GM12892 (cell line): ENCODE measurements around the gene MICAL3.

Experiments used
- DNase-seq: peaks from one replicate; pipeline ENCODE4 v3.0.0; 2011; ENCODE audit not compliant: insufficient read length
- FAIRE-seq: peaks from 2 replicates; lab custom pipeline; 2011; peaks lifted over from hg19 to GRCh38; lab: Jason Lieb, UNC
- POLR2A ChIP-seq: IDR thresholded peaks from 2 replicates; pipeline ENCODE4 v1.6.1; 2011; ENCODE audit warnings: low read depth, low read length, control low read depth
- POLR2AphosphoS5 ChIP-seq: IDR thresholded peaks from 2 replicates; pipeline ENCODE4 v1.6.1; 2011; ENCODE audit warnings: low read depth, low read length, control low read depth
- TAF1 ChIP-seq: IDR thresholded peaks from 2 replicates; pipeline ENCODE4 v1.6.1; 2011; ENCODE audit warnings: low read depth, mild to moderate bottlenecking, control low read depth, low read length, borderline replicate concordance

MICAL3 gene

DNA sequence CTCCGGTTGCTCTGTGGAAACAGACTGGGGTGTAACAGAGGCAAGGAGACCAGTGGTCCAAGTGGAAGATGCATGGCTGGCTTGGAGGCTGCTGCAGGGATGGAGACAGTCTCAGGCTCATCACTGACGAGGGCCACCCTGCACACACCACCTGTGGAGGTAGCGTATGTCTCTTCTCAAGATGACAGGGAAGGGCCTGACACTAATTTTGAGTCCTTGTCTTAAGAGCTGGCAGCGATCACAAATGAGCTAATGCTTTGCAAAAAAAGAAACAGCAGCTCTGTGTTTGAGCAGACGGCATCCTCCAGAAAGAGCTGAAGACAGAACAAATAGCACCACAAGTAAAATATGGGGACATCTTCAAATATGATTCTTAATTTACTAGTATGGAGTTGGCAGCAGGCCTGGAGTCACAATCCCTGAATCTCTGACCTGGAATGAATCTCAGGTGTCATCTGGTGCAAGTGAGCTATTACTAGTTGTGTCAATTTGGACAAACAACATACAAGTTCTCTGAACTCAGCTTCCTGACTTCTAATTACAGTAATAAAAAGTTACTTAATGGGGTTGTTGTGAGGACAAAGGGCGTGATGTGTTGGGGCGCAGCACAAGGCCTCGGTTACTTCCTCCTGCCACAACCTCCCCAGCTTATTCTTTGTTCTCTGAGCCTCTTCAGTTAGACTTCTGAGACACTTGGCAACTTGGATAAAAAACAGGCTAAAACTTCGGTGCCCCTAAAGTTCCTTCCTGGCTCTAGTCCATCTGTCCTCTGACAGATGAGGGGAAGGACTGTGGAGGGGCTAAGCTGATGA, 154.9 kb downstream of the MICAL3 start:
- DNase-seq (no peak), FAIRE-seq (no peak)
- no peak for TF ChIP-seq POLR2AphosphoS5
- TF ChIP-seq POLR2A = no peak
- no peak for TF ChIP-seq TAF1

DNA sequence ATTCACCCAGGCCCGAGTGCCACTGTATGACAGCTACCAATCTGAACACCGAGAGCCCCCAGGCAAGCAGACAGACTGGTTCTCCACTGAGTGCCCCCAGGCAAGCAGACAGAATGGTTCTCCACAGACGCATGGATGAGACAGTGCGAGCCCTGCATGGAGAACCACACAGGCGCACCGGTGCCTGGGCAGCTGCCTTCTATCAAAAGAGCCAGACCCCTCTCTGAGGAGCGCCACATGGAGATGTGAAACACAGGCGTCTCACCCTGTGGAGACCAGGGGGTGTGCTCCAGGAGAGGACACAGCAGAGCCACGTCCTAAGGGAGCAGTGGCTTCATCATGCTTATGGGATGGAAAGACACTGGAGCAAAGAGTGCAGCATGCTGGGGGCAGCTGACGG, 155.6 kb downstream of the MICAL3 start:
- no peak for DNase-seq
- no peak for FAIRE-seq
- no peak for TF ChIP-seq TAF1
- no peak for TF ChIP-seq POLR2A
- TF ChIP-seq POLR2AphosphoS5 = no peak

DNA sequence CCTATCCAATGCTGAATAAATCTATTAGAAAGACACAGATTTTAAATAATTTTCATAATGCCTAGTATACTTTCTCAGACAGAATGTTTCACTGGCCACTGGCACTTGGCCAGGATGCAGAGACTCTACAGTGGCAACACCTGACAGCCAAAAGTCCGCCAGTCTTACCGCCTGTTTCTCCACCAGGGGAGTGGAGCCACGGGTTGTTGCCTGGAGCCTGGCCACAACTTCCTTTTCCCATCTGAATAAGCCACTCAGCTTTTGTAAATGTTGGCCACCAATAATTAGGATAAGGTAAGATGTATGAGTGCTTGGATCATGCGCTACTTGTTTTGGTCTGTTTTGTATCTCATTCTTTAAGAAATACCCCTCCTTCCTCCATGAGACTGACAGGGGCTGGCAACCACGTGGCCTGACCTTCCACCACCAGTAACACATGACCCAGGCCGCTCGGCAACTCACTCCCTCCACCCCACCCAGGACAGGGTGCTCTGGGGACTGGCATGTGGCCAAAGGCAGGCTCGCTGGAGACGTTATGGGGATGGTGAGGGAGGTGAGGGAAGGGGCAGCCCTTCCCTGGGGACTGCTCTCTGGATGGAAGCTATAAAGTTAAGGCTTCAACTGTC, 157.1 kb downstream of the MICAL3 start:
- no peak for DNase-seq
- no peak for TF ChIP-seq POLR2AphosphoS5
- no peak for TF ChIP-seq TAF1
- TF ChIP-seq POLR2A = no peak
- FAIRE-seq = no peak

DNA sequence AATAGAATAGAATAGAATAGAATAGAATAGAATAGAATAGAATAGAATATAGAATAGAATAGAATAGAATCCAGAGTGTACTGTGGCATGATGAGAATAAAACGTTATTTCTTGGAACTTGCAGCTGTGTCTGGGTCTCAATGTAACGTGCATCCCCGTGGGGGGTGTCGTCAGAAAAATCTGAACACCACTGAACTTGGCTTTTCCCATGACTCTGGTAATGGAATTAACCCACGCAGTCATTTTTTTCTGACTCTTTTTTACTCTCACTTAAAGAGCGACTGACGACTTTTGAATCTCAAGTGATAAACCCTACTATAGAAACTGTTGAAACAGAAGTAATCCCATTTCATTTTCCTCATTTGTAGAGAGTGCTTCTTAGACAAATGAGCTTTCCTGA, 157.7 kb downstream of the MICAL3 start:
- FAIRE-seq (no peak), DNase-seq (no peak)
- TF ChIP-seq POLR2A = no peak
- no peak for TF ChIP-seq POLR2AphosphoS5
- no peak for TF ChIP-seq TAF1

DNA sequence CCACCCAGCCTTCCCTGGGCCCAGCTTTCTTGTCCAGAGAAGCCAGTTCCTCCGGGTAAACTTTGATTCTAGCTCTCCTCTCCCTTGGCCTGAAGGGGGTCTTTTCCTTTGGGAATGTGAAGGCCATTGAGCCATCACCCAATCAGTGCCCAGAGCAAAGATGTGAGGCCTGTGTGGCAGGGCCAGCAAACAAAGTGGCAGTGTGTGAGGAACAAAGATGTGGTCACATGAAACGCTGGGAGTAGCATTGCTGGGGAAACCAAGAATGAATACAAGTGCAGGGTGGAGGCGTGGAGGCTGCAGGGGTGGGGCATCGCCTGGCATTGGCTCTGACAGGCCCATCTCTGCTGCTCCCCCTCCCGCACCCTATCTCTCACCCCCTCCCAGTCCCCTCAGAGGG, 158.2 kb downstream of the MICAL3 start:
- FAIRE-seq (no peak), DNase-seq (no peak)
- no peak for TF ChIP-seq TAF1
- no peak for TF ChIP-seq POLR2A
- TF ChIP-seq POLR2AphosphoS5 = no peak

DNA sequence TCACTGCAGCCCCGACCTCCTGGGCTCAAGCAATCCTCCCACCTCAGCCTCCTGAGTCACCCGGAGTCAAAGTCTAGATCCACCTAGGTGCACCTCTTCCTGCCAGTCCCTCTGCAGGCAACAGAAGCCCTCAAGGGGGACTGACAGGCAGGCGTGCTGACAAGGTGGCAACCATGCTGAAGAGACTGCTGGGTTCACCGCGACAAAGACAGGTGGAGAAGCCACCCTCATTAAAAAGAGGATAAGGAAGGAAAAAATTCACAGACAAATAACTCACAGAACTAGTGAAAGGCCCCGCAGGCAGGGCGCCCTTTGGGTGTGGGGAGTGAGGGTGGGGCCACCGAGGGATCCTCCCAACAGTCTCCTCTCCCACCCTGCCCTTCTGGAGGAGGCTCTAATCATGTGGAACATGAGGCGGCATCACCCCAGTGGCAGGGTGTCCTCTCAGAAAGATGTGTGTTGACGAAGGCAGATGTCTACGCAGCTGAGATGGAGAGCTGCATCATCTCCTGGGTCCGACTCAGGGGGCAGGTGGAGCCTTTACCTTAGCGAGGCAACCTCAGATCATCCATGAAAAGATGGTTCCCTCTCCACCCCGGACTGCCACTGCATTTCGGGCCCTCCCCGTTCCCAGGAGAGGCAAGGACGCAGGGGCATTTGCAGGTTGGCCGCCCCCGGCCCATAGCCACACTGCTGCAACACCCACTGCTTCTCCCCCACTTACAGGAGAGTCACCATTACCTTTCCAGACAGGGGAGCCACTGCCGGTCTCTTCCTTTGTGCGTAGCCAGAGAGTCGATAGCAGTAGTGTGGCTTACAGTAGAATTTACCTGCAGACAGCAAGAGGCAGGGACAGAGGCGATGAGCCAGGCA, 158.9 kb downstream of the MICAL3 start:
- no peak for TF ChIP-seq TAF1
- TF ChIP-seq POLR2A = no peak
- no peak for TF ChIP-seq POLR2AphosphoS5
- no peak for DNase-seq
- FAIRE-seq = no peak

DNA sequence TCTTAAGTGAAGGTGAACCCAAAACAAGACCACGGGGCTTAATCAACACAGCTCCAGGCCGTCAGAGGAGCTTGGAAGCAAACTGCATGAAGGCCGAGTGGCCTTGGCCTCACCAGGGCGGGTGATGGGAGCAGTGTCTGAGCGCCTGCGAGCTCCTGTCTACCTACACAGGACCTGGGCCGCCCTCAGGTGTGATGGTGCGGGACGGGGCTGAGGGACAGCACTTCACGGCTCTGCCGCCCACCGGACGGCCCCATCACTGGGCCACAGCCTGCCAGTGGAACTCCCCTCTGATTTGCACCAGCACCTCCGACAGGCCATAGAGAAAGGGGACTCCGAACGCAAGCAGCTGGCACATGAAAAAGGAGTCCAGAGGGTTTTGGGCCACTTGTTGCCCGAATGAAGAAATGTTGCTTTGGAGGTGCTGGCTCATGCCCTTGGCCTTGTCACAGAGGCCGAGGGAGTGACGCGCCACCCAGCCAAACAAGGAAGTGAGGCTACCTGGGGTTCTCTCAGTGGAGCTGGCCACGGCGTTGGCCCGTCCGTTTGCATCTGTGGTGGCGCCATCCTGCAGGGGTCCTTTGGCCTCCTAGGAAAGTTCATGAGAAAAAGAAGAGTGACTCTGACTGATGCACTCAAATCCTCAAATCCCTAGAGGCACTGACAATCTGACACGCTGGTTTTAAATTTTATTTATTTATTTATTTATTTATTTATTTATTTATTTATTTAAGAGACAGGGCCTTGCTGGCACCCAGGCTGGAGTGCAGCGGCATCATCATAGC, 159.8 kb downstream of the MICAL3 start:
- DNase-seq (no peak), FAIRE-seq (no peak)
- no peak for TF ChIP-seq POLR2A
- TF ChIP-seq TAF1 = no peak
- no peak for TF ChIP-seq POLR2AphosphoS5

DNA sequence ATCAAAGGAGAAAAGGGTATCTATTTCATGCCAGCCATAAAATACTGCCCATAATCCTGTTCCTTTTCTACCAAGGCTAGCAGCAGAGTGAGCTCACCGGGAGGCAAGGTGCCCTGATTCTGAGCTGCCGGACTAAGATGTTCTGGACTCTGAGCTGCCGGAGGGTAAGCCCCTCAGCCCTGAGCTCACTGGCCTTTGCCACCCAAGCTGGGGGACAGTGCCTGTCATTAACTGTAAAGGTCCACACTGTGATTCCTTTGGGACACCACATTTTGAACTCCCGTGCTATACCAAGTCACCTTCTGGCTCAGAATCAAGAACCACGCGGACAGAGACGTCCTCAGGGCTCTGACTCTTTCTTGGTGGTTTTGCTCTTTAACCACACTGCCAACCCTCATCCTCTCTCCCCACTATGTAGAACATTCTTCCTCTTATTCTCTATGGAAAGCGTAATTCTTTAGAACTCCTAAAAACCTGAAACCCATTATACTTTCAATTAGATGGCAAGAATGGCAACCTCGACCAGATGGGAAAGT, 161.6 kb downstream of the MICAL3 start:
- FAIRE-seq (no peak), DNase-seq (no peak)
- no peak for TF ChIP-seq POLR2AphosphoS5

DNA sequence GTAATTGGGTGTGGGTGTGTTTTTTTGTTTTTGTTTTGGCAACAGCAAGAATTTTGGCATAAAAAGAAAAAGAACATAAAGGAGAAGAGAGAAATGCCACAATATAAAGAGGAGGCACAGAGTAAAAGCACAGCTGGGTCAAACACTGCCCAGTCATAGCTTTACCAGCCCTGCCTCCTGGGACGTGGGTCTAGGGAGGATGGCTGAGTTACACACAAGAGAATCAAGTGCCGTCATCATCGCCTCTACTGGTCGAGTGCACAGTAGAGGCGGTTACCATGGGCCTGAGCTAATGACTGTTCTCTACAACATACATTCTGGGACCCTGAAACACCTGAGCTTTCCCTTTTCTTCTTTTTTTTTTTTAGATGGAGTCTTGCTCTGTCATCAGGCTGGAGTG, 162.5 kb downstream of the MICAL3 start:
- TF ChIP-seq POLR2AphosphoS5 (no peak), POLR2A (no peak), TAF1 (no peak)
- FAIRE-seq = no peak

DNA sequence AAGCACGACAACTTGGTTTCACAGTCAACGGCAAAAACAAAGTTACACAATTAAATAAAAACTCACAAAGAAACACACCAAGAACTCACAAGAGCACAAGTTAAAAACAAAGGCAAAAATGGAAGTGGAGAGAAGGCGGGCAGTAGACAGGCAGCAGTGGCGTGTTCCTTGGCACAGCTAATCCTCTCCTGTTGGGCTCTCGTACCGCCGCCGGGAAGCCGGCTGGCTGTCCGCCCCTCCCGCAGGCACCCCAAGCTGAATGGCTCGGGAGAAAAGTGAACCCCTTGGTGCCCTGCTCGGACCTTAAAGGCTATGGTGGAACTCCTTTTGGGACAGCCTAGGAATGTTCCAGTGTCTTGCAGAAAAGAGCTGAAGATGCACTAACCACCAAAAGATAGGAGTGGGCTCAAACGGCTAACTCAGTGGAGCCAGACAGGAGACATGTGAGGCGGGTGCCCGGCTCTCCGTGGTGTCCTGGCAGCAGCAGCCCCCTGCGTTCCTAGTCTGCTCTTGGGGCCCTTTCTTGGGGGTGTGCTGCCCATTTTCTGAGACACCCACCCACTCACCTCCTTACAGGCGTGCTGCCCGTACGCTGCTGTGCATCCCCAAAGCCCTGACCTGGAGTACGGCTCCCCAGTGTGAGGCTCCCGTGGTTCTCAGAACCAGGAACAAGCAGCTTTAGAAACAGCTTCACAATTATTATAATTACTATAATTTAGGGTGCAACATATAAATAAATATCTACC, 164.0 kb downstream of the MICAL3 start:
- TF ChIP-seq TAF1 (no peak), POLR2A (no peak), POLR2AphosphoS5 (no peak)
- no peak for DNase-seq
- no peak for FAIRE-seq

More for the DNA sequence above, 162.5 kb downstream of the MICAL3 start:
- DNase-seq = no peak

DNA sequence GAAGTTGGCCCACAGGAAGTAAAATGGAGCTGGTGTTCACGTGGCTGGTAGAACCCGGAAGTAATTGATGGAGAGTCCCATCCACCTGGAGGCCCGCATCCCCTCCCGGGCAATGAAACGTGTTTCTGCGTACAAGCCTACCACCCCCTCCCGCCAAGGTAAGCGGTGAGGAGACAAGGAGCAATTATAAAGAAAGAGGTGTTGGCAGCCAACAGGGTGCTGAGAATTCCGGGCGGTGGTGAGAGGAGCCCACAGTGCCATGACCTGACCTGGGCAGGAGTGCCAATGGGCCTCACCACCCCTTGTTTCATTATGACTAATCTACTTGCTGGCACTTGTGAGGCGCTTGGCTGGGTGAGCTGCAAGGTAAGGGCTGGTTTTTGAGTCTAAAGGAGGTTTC, 166.3 kb downstream of the MICAL3 start:
- no peak for TF ChIP-seq TAF1
- TF ChIP-seq POLR2AphosphoS5 = no peak
- FAIRE-seq = no peak
- DNase-seq = no peak
